Lung (tissue), 12 donors: ENCODE data around the gene C3. TPM values are rescaled to one million over a fixed set of nuclear protein-coding genes. Genes with fewer than 3 reads are reported as not detected.

Source experiments
- ATAC-seq: fragments of 200-7000 bp; cut with Tn5 transposase; one replicate; pipeline ENCODE4 v1.9.1; 2020; ENCODE audit warnings: moderate number of reproducible peaks; ENCODE audit not compliant: insufficient read depth, low FRiP score
- DNase-seq, 3 donors: peaks; one replicate each; pipeline ENCODE4 v3.0.0-alpha.2; 2013 to 2017
- H3K27ac ChIP-seq, 2 donors: one replicate each; pipeline ENCODE4 v1.5.1; 2013; ENCODE audit warnings: mild to moderate bottlenecking in 2 of 2, moderate library complexity in 2 of 2, control low read depth in 1 of 2, inconsistent platforms in 1 of 2, low read depth in 1 of 2, low read length in 1 of 2
- H3K27me3 ChIP-seq, 3 donors: one replicate each; pipeline ENCODE4 v1.5.1; 2013; ENCODE audit warnings: low read length in 2 of 3; ENCODE audit not compliant: control insufficient read depth in 3 of 3, insufficient read depth in 3 of 3
- H3K36me3 ChIP-seq, 4 donors: one replicate each; pipeline ENCODE4 v1.5.1; 2013; ENCODE audit warnings: low read length in 4 of 4, mild to moderate bottlenecking in 1 of 4, moderate library complexity in 1 of 4; ENCODE audit not compliant: control insufficient read depth in 4 of 4, insufficient read depth in 4 of 4
- H3K4me1 ChIP-seq, 5 donors: one replicate each; pipeline ENCODE4 v1.5.1; 2013; ENCODE audit warnings: low read length in 5 of 5, mild to moderate bottlenecking in 2 of 5, moderate library complexity in 1 of 5; ENCODE audit not compliant: control insufficient read depth in 5 of 5, insufficient read depth in 5 of 5
- H3K4me3 ChIP-seq: one replicate; pipeline ENCODE4 v1.5.1; 2013; ENCODE audit warnings: mild to moderate bottlenecking, control low read depth, moderate library complexity
- H3K9ac ChIP-seq, 2 donors: one replicate each; pipeline ENCODE4 v1.5.1; 2013; ENCODE audit warnings: low read length in 2 of 2, control low read depth in 1 of 2; ENCODE audit not compliant: insufficient read depth in 1 of 2
- H3K9me3 ChIP-seq, 4 donors: one replicate each; pipeline ENCODE4 v1.5.1; 2013; ENCODE audit warnings: low read length in 3 of 4, mild to moderate bottlenecking in 1 of 4, moderate library complexity in 1 of 4; ENCODE audit not compliant: control insufficient read depth in 4 of 4, insufficient read depth in 3 of 4
- CTCF ChIP-seq: IDR thresholded peaks from 2 replicates; pipeline ENCODE4 v1.5.1; 2012; ENCODE audit warnings: mild to moderate bottlenecking; ENCODE audit errors: control extremely low read depth, extremely low read depth
- WGBS, 2 donors: extraction: QIAGEN DNeasy Blood & Tissue Kit; methylation state at CpG; one replicate each; pipeline ENCODE4 v1.1.7; 2013; 5-methylcytosine and 5-hydroxymethylcytosine counted together
- polyA plus RNA-seq, 2 donors: library from polyadenylated mRNA; stranded (reverse); fragments of 200-250 nt; gene quantifications; one replicate each; pipeline ENCODE4 v1.2.1, GENCODE V29; 2013
- total RNA-seq, 2 donors: library from RNA; depleted of rRNA in 1 of 2; stranded (reverse); fragments of >200 nt in 1 of 2; gene quantifications; one replicate each; pipeline ENCODE4 v1.2.1, GENCODE V29; 2014 to 2021
- donor health status: control.
- donor health status: control.
- donor health status: Bipolar disorder and iron deficiency.
- donor health status: healthy.
- donor health status: DM: yes; HTN: yes; CAD: no.

C3 gene
- total and polyA plus RNA-seq, 4 donors = 613 to 1,612 (median 1,252) TPM

DNA sequence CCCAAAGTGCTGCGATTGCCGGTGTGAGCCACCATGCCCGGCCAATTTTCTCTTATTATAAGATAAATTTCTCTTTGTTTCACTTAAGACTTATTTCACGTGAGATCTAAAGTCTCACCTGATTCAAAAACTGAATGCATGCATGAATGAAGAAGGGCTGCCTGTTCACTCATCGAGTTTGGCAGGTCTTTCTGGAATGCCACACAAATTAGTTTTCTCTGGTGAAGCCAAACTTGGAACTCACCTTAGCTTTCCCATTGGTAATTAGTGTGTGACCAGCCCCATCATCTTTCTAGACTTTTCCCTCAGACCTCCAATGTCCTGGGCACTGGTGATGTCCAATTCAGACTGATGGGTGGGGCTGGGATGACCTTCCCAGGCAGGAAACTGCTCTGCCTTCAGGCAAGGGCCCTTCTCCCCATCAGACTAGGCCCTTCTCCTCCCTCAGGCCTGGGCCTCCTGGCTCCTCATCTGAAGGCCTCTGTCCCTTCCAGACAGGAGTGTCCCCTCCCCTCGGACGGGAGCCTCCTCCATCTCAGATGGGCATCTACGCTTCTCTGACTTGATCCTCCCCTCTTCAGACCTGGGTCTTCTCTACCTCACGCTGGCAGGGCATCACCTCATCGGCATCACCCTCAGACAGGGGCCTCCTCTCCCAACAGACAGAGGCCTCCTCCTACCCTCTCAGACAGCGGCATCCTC is 14.4 kb downstream of the C3 start:
- no peak overlapping the region for H3K9ac ChIP-seq
- ATAC-seq = no peak
- no peak for TF ChIP-seq CTCF
- WGBS, 2 donors = 83 to 86% methylated on average over 11 of the region's 11 CpGs
- DNase-seq = no peak
- no peak overlapping the region for H3K4me3 ChIP-seq
- H3K27me3 ChIP-seq = peaks cover 0 to 21% (median 13%) of the 10 kb centered on the region in 3 donors
- H3K4me1 ChIP-seq = no peaks in the 10 kb centered on the region
- peaks cover 0 to 9% (median 0%) of the 10 kb centered on the region in 4 donors for H3K36me3 ChIP-seq
- no peak overlapping the region for H3K27ac ChIP-seq
- H3K9me3 ChIP-seq = no peaks in the 10 kb centered on the region

DNA sequence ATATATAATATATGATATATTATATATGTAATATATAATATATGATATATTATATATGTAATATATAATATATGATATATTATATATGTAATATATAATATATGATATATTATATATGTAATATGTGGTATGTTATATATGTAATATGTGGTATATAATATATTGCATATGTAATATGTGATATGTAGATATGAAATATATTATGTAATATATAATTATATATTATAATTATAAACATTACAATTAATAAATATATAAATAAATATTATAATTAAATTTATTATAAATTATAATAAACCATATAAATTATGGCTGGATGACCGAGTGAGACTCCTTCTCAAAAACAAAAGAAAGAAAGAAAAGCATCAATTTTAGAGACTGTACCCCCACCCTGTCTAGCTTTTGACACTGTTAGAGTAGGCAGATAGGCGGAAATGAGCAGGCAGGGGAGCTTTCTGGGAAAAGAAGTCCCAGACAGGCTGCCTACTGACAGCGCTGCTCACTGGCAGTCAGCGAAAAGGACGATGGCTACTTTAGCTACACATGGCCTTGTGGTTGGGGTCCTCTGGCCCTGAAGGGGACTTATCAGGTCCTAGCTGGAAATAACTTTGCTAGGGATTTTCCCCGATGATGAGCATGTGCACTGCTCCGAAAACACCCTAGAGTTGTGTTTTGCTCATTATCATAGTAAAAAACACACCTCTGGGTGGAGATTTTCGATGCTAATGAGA is 19.7 kb downstream of the C3 start:
- Histone ChIP-seq H3K4me3 (no peak overlapping the region), H3K27ac (peak overlapping the region in 1 of 2 donors; percentile 56), H3K4me1 (no peaks in the 10 kb centered on the region), H3K9ac (no peak overlapping the region), H3K27me3 (no peaks in the 10 kb centered on the region), H3K36me3 (peaks cover 0 to 12% (median 0%) of the 10 kb centered on the region in 4 donors), H3K9me3 (no peaks in the 10 kb centered on the region)
- TF ChIP-seq CTCF = no peak
- no peak for ATAC-seq
- WGBS, 2 donors = 92 to 95% methylated on average over 8 of the region's 8 CpGs
- no peak for DNase-seq

DNA sequence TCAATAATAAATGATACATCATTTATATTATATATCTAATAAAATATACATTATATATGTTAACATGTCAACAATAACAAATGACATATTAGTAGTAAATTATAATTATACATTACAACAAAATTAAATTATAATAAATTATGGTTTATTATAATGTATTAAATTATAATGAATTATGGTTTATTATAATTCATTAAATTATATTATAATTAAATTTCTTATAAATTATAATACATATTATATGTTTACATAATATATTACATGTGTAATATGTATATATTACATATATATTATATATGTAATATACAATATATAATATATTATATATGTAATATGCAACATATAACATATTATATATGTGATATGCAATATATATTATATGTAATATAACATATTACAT is 20.5 kb downstream of the C3 start:
- H3K27ac ChIP-seq = no peak overlapping the region
- H3K36me3 ChIP-seq = peaks cover 0 to 12% (median 0%) of the 10 kb centered on the region in 4 donors
- ATAC-seq = no peak
- H3K9me3 ChIP-seq = no peaks in the 10 kb centered on the region
- no peaks in the 10 kb centered on the region for H3K27me3 ChIP-seq
- no peak overlapping the region for H3K9ac ChIP-seq
- no peak overlapping the region for H3K4me3 ChIP-seq
- no peak for DNase-seq
- no peak for TF ChIP-seq CTCF
- H3K4me1 ChIP-seq = no peaks in the 10 kb centered on the region
